HL-60 (cell line): ENCODE measurements around the gene LAMB3.

Experiments
- DNase-seq, 2 experiments: peaks; one replicate each; pipeline ENCODE4 v3.0.0-alpha.2; 2010 to 2020; ENCODE audit warnings: low read depth in 1 of 2, low spot score in 1 of 2
- H3K27ac ChIP-seq: fragments of 250-450 bp; sonication (Bioruptor Pico); replicated peaks from 2 replicates; pipeline ENCODE4 v1.5.1; 2020; ENCODE audit warnings: mild to moderate bottlenecking, moderate library complexity
- H3K27me3 ChIP-seq: fragments of 250-450 bp; sonication (Bioruptor Pico); 2 replicates; pipeline ENCODE4 v1.5.1; 2021; ENCODE audit warnings: mild to moderate bottlenecking, moderate library complexity; ENCODE audit not compliant: insufficient read depth, poor library complexity, severe bottlenecking
- H3K4me3 ChIP-seq: replicated peaks from 2 replicates; pipeline ENCODE4 v1.5.1; 2011; ENCODE audit warnings: mild to moderate bottlenecking, control low read depth, low read length; ENCODE audit not compliant: insufficient read depth
- GABPA ChIP-seq: IDR thresholded peaks from 2 replicates; pipeline ENCODE4 v1.6.1; 2012; ENCODE audit warnings: low read depth
- POLR2AphosphoS5 ChIP-seq: IDR thresholded peaks from 2 replicates; pipeline ENCODE4 v1.6.1; 2012; ENCODE audit warnings: low read depth
- REST ChIP-seq: IDR thresholded peaks from 2 replicates; pipeline ENCODE4 v1.6.1; 2012; ENCODE audit warnings: low read depth; ENCODE audit not compliant: insufficient replicate concordance
- SPI1 ChIP-seq: IDR thresholded peaks from 2 replicates; pipeline ENCODE4 v1.6.1; 2012; ENCODE audit warnings: low read depth, mild to moderate bottlenecking, borderline replicate concordance
- TF ChIP-seq, protein P1 (sequence below): IDR thresholded peaks from one replicate; pipeline ENCODE4 v1.5.1; 2011; ENCODE audit warnings: low read length, control low read depth, inconsistent platforms; ENCODE audit not compliant: insufficient read depth

Gene LAMB3

DNA sequence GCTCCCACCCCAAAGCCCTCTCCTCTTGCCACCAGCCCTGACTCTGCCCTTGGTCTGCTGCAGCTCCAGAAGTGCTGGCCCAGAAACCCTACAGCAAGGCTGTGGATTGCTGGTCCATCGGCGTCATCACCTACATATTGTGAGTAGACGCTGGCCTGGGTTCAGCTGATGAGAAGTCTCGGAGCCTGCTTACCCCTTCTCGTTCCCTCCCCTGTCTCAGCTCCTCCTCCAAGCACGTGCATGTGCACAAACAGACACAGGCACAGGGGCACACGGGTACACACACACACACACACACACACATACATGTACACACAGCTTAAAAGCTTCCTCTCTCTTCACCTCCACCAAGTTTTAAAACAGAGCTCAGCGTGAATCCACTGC, 44.4 kb downstream of the LAMB3 start:
- H3K27me3 ChIP-seq: no peaks in the 10 kb centered on the region

GRCh38 chr1:209607102-209607794, 45.0 kb downstream of the LAMB3 start:
- Histone ChIP-seq H3K4me3 (no peak overlapping the region), H3K27me3 (no peaks in the 10 kb centered on the region), H3K27ac (no peak overlapping the region)
- DNase-seq: peak in 1 of 2 experiments; percentile 4
- TF ChIP-seq, protein P1, sequence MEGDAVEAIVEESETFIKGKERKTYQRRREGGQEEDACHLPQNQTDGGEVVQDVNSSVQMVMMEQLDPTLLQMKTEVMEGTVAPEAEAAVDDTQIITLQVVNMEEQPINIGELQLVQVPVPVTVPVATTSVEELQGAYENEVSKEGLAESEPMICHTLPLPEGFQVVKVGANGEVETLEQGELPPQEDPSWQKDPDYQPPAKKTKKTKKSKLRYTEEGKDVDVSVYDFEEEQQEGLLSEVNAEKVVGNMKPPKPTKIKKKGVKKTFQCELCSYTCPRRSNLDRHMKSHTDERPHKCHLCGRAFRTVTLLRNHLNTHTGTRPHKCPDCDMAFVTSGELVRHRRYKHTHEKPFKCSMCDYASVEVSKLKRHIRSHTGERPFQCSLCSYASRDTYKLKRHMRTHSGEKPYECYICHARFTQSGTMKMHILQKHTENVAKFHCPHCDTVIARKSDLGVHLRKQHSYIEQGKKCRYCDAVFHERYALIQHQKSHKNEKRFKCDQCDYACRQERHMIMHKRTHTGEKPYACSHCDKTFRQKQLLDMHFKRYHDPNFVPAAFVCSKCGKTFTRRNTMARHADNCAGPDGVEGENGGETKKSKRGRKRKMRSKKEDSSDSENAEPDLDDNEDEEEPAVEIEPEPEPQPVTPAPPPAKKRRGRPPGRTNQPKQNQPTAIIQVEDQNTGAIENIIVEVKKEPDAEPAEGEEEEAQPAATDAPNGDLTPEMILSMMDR: no peak
- TF ChIP-seq GABPA (no peak), REST (no peak), POLR2AphosphoS5 (no peak), SPI1 (no peak)

More for the DNA sequence above, 44.4 kb downstream of the LAMB3 start:
- H3K4me3 ChIP-seq: no peak overlapping the region
- H3K27ac ChIP-seq: no peak overlapping the region
- TF ChIP-seq REST: no peak
- TF ChIP-seq GABPA: no peak
- no peak for TF ChIP-seq POLR2AphosphoS5
- TF ChIP-seq SPI1: no peak
- TF ChIP-seq, protein P1: no peak
- DNase-seq: no peak

GRCh38 chr1:209603877-209604276, 48.3 kb downstream of the LAMB3 start:
- Histone ChIP-seq H3K27me3 (peaks cover 17% of the 10 kb centered on the region), H3K27ac (no peak overlapping the region), H3K4me3 (no peak overlapping the region)
- no peak for DNase-seq
- TF ChIP-seq, protein P1: no peak
- no peak for TF ChIP-seq GABPA
- no peak for TF ChIP-seq POLR2AphosphoS5
